Hepatocyte (in vitro differentiated cells): ENCODE results near the gene C2CD4D. TPM values are rescaled to one million over a fixed set of nuclear protein-coding genes. Genes with fewer than 3 reads are reported as not detected.

Source experiments
- DNase-seq: peaks from one replicate; pipeline ENCODE4 v3.0.0-alpha.2; 2016; ENCODE audit warnings: low spot score
- H2AFZ ChIP-seq: fragments of 200-600 bp; sonication (generic); 2 replicates; pipeline ENCODE4 v1.6.0; 2016; ENCODE audit warnings: antibody characterized with exemption, mild to moderate bottlenecking
- H3K27ac ChIP-seq: fragments of 200-600 bp; sonication (generic); 2 replicates; pipeline ENCODE4 v1.5.1; 2016; ENCODE audit warnings: mild to moderate bottlenecking
- H3K27me3 ChIP-seq: fragments of 200-600 bp; sonication (generic); 2 replicates; pipeline ENCODE4 v1.6.1; 2016
- H3K36me3 ChIP-seq: fragments of 200-600 bp; sonication (generic); replicated peaks from 2 replicates; pipeline ENCODE4 v1.5.1; 2016; ENCODE audit warnings: low read depth; ENCODE audit not compliant: insufficient read depth
- H3K4me1 ChIP-seq: fragments of 200-600 bp; sonication (generic); 2 replicates; pipeline ENCODE4 v1.5.1; 2016; ENCODE audit warnings: mild to moderate bottlenecking, moderate library complexity; ENCODE audit not compliant: insufficient read depth
- H3K4me2 ChIP-seq: fragments of 200-600 bp; sonication (generic); 2 replicates; pipeline ENCODE4 v1.6.0; 2016
- H3K4me3 ChIP-seq: fragments of 200-600 bp; sonication (generic); 2 replicates; pipeline ENCODE4 v1.5.1; 2016; ENCODE audit warnings: mild to moderate bottlenecking
- H3K79me2 ChIP-seq: fragments of 200-600 bp; sonication (generic); 2 replicates; pipeline ENCODE4 v1.6.0; 2017; ENCODE audit warnings: mild to moderate bottlenecking
- H3K9me2 ChIP-seq: fragments of 200-600 bp; sonication (generic); replicated peaks from 2 replicates; pipeline ENCODE4 v1.6.0; 2017; ENCODE audit warnings: mild to moderate bottlenecking; ENCODE audit not compliant: insufficient read depth
- H3K9me3 ChIP-seq: fragments of 200-600 bp; sonication (generic); 2 replicates; pipeline ENCODE4 v1.5.1; 2016; ENCODE audit warnings: low read depth, mild to moderate bottlenecking
- H4K20me1 ChIP-seq: fragments of 200-600 bp; sonication (generic); 2 replicates; pipeline ENCODE4 v1.6.0; 2016; ENCODE audit warnings: mild to moderate bottlenecking; ENCODE audit not compliant: insufficient read depth, poor library complexity, severe bottlenecking
- EZH2 ChIP-seq: fragments of 200-600 bp; sonication (generic); IDR thresholded peaks from 2 replicates; pipeline ENCODE4 v1.6.1; 2016; ENCODE audit warnings: antibody characterized with exemption, mild to moderate bottlenecking, borderline replicate concordance
- EZH2phosphoT487 ChIP-seq: fragments of 200-600 bp; sonication (generic); IDR thresholded peaks from one replicate; pipeline ENCODE4 v1.6.1; 2018; ENCODE audit warnings: antibody characterized with exemption, mild to moderate bottlenecking, low read depth, moderate library complexity; ENCODE audit not compliant: unreplicated experiment, severe bottlenecking
- WGBS: methylation state at CpG from one replicate; pipeline ENCODE4 v1.1.6; 2016; ENCODE audit warnings: low lambda C conversion rate; ENCODE audit errors: missing lambda C conversion rate; 5-methylcytosine and 5-hydroxymethylcytosine counted together
- polyA plus RNA-seq: library from polyadenylated mRNA; unstranded; fragments of >200 nt; fragmentation: Nextera tagmentation; extraction: Ambion mirVana; gene quantifications from 2 replicates; pipeline ENCODE4 v1.2.1, GENCODE V29; 2016
- total RNA-seq: library from RNA; depleted of rRNA; stranded (reverse); fragments of >200 nt; gene quantifications from 2 replicates; pipeline ENCODE4 v1.2.3, GENCODE V29; 2014
- TF ChIP-seq, protein P1 (sequence below): fragments of 200-600 bp; sonication (generic); IDR thresholded peaks from 2 replicates; pipeline ENCODE4 v1.5.1; 2016; ENCODE audit warnings: antibody characterized with exemption, mild to moderate bottlenecking; ENCODE audit not compliant: poor library complexity

C2CD4D gene
- total and polyA plus RNA-seq, 2 experiments from 2014 or later, result 1.1 TPM; not detected in 1

DNA sequence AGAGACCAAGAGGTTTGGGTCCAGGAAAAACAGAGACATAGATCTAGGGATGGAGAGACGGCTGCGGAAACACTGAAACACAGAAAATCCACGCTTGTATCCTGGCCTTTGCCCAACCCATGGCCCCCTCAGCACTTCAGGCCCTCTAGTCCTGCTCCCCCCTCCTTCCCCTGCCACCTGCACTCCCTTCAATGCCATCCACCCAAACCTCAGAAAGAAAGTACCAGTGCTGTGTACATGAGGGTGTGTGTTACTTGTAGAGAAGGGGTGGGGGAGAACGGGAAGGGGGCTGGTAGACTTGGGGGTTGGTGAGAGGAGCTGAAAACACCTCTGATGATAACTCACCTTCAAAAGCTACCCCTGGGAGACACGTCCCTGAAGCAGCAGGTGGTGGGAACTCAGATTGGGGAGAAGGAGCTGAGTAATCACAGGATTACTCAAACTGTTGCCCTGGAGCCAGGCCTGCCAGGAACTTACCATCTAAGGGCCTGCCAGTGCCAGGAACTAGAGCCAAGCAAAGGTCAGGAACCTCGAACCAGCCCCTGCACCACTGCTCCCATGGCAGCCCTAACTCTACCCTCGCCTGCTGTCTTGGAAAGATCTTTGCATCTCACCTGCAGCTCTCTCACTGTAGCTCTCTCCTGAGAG is 19.5 kb downstream of the C2CD4D start:
- H3K4me1 ChIP-seq, result no peaks in the 10 kb centered on the region
- H3K4me2 ChIP-seq, result no peak overlapping the region
- H3K36me3 ChIP-seq, result no peaks in the 10 kb centered on the region
- H3K79me2 ChIP-seq, result no peaks in the 10 kb centered on the region
- H2AFZ ChIP-seq, result no peak overlapping the region
- WGBS, result 81% methylated on average over 7 of the region's 7 CpGs
- no peaks in the 10 kb centered on the region for H3K9me2 ChIP-seq
- no peaks in the 10 kb centered on the region for H3K27me3 ChIP-seq
- no peaks in the 10 kb centered on the region for H3K9me3 ChIP-seq
- H3K4me3 ChIP-seq, result no peak overlapping the region
- H3K27ac ChIP-seq, result no peak overlapping the region
- no peaks in the 10 kb centered on the region for H4K20me1 ChIP-seq
- TF ChIP-seq, protein P1, sequence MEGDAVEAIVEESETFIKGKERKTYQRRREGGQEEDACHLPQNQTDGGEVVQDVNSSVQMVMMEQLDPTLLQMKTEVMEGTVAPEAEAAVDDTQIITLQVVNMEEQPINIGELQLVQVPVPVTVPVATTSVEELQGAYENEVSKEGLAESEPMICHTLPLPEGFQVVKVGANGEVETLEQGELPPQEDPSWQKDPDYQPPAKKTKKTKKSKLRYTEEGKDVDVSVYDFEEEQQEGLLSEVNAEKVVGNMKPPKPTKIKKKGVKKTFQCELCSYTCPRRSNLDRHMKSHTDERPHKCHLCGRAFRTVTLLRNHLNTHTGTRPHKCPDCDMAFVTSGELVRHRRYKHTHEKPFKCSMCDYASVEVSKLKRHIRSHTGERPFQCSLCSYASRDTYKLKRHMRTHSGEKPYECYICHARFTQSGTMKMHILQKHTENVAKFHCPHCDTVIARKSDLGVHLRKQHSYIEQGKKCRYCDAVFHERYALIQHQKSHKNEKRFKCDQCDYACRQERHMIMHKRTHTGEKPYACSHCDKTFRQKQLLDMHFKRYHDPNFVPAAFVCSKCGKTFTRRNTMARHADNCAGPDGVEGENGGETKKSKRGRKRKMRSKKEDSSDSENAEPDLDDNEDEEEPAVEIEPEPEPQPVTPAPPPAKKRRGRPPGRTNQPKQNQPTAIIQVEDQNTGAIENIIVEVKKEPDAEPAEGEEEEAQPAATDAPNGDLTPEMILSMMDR, result no peak
- TF ChIP-seq EZH2 (no peak), EZH2phosphoT487 (no peak)
- no peak for DNase-seq

DNA sequence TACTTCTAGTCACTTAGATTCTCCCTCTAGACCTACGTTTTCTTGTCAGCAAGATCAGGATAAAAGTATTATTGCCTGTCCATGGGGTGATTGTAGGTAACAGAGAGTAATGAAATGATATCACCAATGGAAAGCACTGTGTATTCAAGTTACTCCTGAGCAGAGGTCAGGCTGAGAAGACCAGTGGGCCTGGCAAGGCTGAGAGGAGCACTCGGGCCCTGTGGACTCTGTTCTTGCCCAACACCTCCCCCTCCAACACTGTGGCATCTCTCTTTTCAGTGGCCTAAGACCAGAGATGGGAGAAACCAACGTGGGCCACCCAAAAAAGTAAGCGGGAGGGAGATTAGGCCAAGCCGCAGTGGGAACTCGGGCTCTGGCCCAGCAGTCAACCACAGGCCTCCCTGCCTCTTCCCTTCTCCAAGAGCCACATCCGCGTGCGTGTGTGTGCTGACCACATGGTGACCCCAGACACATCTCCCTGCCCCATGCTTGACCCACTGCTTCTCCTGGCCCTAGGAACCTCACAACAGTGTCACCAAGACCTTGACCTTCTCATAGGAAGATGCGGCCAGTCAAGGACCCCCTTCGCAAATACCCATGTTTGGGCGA is 20.3 kb downstream of the C2CD4D start:
- Histone ChIP-seq H3K27me3 (no peaks in the 10 kb centered on the region), H3K79me2 (no peaks in the 10 kb centered on the region), H3K36me3 (no peaks in the 10 kb centered on the region), H3K4me1 (no peaks in the 10 kb centered on the region), H3K4me2 (no peak overlapping the region), H3K4me3 (no peak overlapping the region), H3K9me2 (no peaks in the 10 kb centered on the region), H3K27ac (no peak overlapping the region), H3K9me3 (no peaks in the 10 kb centered on the region), H4K20me1 (no peaks in the 10 kb centered on the region), H2AFZ (no peak overlapping the region)
- TF ChIP-seq EZH2phosphoT487 (no peak), EZH2 (no peak)
- TF ChIP-seq, protein P1, result no peak
- WGBS, result 86% methylated on average over 12 of the region's 12 CpGs
- no peak for DNase-seq

DNA sequence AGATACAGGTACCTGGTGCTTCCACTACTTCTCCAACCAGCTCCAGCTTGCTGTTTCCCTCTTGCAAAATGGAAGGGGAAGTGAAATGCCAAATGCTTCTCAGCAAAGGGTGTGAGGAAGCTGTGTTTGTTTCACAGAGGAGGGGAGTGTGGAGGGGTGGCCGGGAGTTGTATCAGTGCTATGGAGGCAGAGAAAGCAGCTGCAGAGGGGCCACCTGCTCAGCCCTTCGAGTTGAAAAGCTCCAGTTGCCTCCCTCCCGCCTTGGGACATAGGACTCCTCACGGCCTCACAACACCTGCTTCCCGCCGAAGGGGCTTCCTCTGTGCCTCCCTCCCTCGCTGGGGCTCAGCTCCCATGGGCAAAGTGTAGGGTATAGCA is 22.3 kb downstream of the C2CD4D start:
- Histone ChIP-seq H3K36me3 (no peaks in the 10 kb centered on the region), H3K9me3 (no peaks in the 10 kb centered on the region), H3K4me2 (no peak overlapping the region), H3K27me3 (no peaks in the 10 kb centered on the region), H3K27ac (no peak overlapping the region), H2AFZ (no peak overlapping the region), H3K9me2 (no peaks in the 10 kb centered on the region), H3K79me2 (no peaks in the 10 kb centered on the region), H3K4me3 (no peak overlapping the region), H3K4me1 (no peaks in the 10 kb centered on the region), H4K20me1 (no peaks in the 10 kb centered on the region)
- no peak for DNase-seq
- WGBS, result 93% methylated on average over 6 of the region's 7 CpGs
- TF ChIP-seq EZH2 (no peak), EZH2phosphoT487 (no peak)
- TF ChIP-seq, protein P1, result no peak
